GM18507 (cell line): ENCODE data around the gene POP4.
"Not testable (repeated sequence)": the region's sequence is repeated elsewhere in the genome, so short reads cannot be mapped to it uniquely, and the experiment has no call there.

Experiments
- DNase-seq: peaks from one replicate; pipeline ENCODE4 v3.0.0; 2011; ENCODE audit warnings: low read depth; ENCODE audit not compliant: insufficient read length; ENCODE audit errors: extremely low spot score
- FAIRE-seq: peaks from 2 replicates; lab custom pipeline; 2011; peaks lifted over from hg19 to GRCh38; lab: Jason Lieb, UNC

POP4 gene

GRCh38 chr19:29626832-29627231 lies 20.7 kb downstream of the POP4 start:
- not testable (repeated sequence) for FAIRE-seq, DNase-seq

GRCh38 chr19:29628661-29629385 lies 22.7 kb downstream of the POP4 start:
- DNase-seq (no peak), FAIRE-seq (no peak)

- DNase-seq (no peak), FAIRE-seq (no peak)
Measured at GRCh38 chr19:29629836-29630534, 23.9 kb downstream of the POP4 start.

- DNase-seq (no peak), FAIRE-seq (no peak)
Measured at GRCh38 chr19:29630655-29631054, 24.6 kb downstream of the POP4 start.

- no peak for DNase-seq
- FAIRE-seq: no peak
Measured at GRCh38 chr19:29631450-29631849, 25.4 kb downstream of the POP4 start.

- no peak for DNase-seq
- FAIRE-seq: no peak
Measured at GRCh38 chr19:29634002-29634401, 27.9 kb downstream of the POP4 start.

GRCh38 chr19:29634423-29635130 lies 28.5 kb downstream of the POP4 start:
- DNase-seq (no peak), FAIRE-seq (no peak)

- FAIRE-seq: no peak
Measured at GRCh38 chr19:29635963-29636362, 29.9 kb downstream of the POP4 start.

GRCh38 chr19:29636553-29637360 lies 30.7 kb downstream of the POP4 start:
- FAIRE-seq: no peak
- no peak for DNase-seq

More at GRCh38 chr19:29635963-29636362, 29.9 kb downstream of the POP4 start:
- DNase-seq: no peak

GRCh38 chr19:29639086-29639485 lies 33.0 kb downstream of the POP4 start:
- DNase-seq (no peak), FAIRE-seq (no peak)

GRCh38 chr19:29640231-29640630 lies 34.1 kb downstream of the POP4 start:
- FAIRE-seq: no peak

GRCh38 chr19:29641597-29641996 lies 35.5 kb downstream of the POP4 start:
- DNase-seq (no peak), FAIRE-seq (no peak)

More at GRCh38 chr19:29640231-29640630, 34.1 kb downstream of the POP4 start:
- DNase-seq: no peak

- DNase-seq (no peak), FAIRE-seq (no peak)
Measured at GRCh38 chr19:29643361-29643935, 37.4 kb downstream of the POP4 start.

- FAIRE-seq (no peak), DNase-seq (no peak)
Measured at GRCh38 chr19:29644210-29644609, 38.1 kb downstream of the POP4 start.

GRCh38 chr19:29645491-29645867 lies 39.4 kb downstream of the POP4 start:
- FAIRE-seq: no peak
- DNase-seq: no peak

GRCh38 chr19:29645911-29646310 lies 39.8 kb downstream of the POP4 start:
- DNase-seq (no peak), FAIRE-seq (no peak)

- DNase-seq (no peak), FAIRE-seq (no peak)
Measured at GRCh38 chr19:29650772-29651387, 44.8 kb downstream of the POP4 start.

GRCh38 chr19:29651622-29652394 lies 45.7 kb downstream of the POP4 start:
- FAIRE-seq: no peak
- DNase-seq: no peak
